SW480 (cell line): Measurements from ENCODE around the gene KIF2B.
"Not testable (repeated sequence)": the region's sequence is repeated elsewhere in the genome, so short reads cannot be mapped to it uniquely, and the experiment has no call there.

Source experiments
- DNase-seq: peaks from one replicate; pipeline ENCODE4 v3.0.0-alpha.2; 2016; ENCODE audit warnings: low spot score

The KIF2B gene, protein sequence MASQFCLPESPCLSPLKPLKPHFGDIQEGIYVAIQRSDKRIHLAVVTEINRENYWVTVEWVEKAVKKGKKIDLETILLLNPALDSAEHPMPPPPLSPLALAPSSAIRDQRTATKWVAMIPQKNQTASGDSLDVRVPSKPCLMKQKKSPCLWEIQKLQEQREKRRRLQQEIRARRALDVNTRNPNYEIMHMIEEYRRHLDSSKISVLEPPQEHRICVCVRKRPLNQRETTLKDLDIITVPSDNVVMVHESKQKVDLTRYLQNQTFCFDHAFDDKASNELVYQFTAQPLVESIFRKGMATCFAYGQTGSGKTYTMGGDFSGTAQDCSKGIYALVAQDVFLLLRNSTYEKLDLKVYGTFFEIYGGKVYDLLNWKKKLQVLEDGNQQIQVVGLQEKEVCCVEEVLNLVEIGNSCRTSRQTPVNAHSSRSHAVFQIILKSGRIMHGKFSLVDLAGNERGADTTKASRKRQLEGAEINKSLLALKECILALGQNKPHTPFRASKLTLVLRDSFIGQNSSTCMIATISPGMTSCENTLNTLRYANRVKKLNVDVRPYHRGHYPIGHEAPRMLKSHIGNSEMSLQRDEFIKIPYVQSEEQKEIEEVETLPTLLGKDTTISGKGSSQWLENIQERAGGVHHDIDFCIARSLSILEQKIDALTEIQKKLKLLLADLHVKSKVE

DNA sequence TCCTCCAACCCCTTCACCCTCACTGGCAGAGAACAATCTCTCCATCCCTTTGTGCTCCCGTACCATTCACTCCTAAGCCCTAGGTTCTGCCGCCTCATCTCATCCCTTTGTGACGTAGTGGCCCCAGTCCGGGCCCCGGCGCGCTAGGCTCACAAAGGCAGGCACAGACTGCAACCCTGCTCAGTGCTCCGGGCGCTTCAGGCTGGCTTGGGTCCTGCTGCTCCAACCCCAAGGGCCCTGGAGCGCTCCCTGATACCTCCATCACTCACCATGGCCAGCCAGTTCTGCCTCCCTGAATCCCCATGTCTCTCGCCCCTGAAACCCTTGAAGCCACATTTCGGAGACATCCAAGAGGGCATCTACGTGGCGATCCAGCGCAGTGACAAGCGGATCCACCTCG, at the start of gene KIF2B:
Gene KIF2B (plus strand): TSS at position 164 of the 400 bp plus-strand sequence. CDS start 107 bp downstream, at position 271.
- no peak for DNase-seq

GRCh38 chr17:53780320-53780719, 42.4 kb upstream of the KIF2B start:
- no peak for DNase-seq

DNA sequence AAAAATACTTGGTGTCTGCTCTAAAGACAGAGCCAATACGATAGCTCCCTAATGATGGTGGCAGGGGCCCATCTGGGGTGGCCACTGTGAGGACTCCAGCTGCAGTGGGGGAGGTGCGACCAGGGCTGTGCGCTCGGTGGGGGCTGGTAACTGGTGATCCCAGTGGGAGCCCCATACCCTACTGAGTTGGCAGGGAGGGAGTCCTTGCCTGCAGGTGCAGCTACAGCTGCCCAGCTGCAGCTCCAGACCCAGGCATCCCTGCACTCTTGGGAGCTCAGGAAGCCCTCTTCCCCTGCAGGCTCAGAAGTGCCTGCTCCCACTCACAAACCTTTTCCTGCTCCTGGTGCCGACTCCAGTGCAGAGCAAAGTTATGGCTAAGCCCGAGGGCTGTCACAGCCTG, 31.2 kb upstream of the KIF2B start:
- DNase-seq, result no peak

GRCh38 chr17:53792451-53792850, 30.3 kb upstream of the KIF2B start:
- no peak for DNase-seq

- no peak for DNase-seq
These were observed 29.7 kb upstream of the KIF2B start for GRCh38 chr17:53792997-53793396.

- DNase-seq, result no peak
These were observed 27.9 kb upstream of the KIF2B start for GRCh38 chr17:53794875-53795274.

DNA sequence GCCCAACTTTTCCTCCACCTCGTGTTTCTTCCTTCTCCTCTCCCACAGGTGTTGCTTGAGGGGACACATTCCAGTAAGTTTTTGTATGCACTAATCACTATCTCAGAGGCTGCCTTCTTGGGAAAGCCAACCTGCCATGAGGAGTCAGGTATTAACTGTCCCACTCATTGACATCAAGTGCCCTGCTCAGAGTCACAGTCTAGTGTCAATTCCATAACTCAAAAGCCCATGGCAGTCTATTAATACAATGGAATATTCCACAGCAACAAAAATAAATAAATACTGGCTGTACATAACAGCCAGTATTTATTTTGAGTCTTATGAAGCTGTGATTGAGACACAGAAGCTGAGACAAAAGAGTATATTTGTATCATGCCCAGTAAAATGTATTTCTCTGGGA, 26.1 kb upstream of the KIF2B start:
- no peak for DNase-seq

DNA sequence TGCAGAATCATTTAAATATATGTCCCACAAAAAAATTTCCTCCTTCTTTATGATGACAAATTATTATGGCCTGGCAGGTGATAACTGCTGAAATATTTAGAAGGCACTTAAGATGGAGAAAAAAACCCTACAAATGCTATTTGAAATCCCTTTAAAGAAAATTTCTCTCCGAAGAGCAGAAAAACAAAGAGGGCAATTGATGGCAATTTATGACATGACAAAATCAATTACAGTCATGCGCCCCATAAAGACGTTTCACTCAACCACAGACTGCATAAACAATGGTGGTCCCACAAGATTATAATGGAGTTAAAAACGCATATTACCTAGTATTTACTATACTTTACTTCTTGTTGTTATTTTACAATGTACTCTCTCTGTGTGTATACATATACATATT, 25.2 kb upstream of the KIF2B start:
- DNase-seq, result no peak

DNA sequence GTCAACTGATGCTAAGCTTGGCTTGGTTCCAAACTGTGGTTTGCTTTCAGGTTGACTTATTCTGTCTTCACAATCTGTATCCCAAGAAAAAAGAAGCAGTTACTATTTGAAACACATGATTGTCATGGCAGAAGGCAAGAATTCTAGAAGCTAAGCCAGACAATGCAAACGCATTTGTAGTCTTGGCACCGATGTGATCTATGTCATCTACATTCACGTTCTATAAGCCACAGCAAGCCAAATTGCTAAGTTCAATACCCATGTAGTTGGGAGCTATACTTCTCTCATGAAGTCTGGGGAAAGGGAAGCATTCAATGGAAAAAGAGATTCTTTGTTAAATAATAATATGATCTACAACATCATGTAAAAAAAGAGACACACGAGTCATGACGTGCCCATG, 18.3 kb upstream of the KIF2B start:
- no peak for DNase-seq

- no peak for DNase-seq
These were observed 16.3 kb upstream of the KIF2B start for GRCh38 chr17:53806473-53806872.

GRCh38 chr17:53807286-53807685, 15.4 kb upstream of the KIF2B start:
- no peak for DNase-seq

DNA sequence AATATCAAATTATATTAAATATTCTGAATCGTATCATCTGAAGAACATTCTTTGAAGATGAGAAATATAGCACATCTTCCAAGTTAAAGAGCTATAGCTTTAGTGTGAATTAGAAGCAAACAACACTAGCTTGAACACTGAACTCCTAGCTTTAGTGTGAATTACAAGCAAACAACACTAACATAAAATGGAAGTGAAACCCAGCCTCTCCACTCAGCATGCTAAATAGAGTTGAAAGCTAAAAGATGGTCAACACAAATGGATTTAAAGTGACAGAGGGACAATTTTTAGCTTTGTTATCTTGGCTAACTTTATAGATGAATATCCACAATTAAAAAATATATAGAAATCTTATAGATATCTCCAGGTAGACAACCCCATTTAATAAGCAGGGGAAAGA, 4.5 kb upstream of the KIF2B start:
- DNase-seq, result no peak

DNA sequence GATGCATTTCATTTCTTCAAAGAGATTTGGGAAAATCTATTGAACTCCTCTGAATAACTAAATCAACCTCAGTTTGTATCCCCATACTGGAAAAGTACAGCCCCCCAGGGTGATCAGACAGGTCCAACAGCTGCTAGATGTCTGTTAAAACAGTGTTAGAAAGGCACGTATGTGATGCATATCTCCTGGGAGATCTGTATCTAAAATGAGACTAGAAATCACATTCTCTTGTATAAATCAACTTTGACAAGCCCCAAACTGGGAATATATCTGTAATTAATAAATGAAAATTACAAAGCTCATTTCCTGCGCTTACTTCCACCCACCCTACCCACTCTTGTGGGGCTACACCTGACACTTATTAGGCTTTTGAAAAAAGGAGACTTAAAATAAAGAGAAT, 3.8 kb upstream of the KIF2B start:
- DNase-seq, result no peak

- DNase-seq, result no peak
These were observed 2.8 kb upstream of the KIF2B start for GRCh38 chr17:53819956-53820355.

DNA sequence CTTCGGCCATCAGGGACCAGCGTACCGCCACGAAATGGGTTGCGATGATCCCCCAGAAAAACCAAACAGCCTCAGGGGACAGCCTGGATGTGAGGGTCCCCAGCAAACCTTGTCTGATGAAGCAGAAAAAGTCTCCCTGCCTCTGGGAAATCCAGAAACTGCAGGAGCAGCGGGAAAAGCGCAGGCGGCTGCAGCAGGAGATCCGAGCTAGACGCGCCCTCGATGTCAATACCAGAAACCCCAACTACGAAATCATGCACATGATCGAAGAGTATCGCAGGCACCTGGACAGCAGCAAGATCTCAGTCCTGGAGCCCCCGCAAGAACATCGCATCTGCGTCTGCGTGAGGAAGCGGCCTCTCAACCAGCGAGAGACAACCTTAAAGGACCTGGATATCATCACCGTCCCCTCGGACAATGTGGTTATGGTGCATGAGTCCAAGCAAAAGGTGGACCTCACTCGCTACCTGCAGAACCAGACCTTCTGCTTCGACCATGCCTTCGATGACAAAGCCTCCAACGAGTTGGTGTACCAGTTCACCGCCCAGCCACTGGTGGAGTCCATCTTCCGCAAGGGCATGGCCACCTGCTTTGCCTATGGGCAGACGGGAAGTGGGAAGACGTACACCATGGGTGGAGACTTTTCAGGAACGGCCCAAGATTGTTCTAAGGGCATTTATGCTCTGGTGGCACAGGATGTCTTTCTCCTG, 769 bp downstream of the KIF2B start:
- no peak for DNase-seq

- DNase-seq, result not testable (repeated sequence)
These were observed 12.0 kb downstream of the KIF2B start for GRCh38 chr17:53834771-53835170.

DNA sequence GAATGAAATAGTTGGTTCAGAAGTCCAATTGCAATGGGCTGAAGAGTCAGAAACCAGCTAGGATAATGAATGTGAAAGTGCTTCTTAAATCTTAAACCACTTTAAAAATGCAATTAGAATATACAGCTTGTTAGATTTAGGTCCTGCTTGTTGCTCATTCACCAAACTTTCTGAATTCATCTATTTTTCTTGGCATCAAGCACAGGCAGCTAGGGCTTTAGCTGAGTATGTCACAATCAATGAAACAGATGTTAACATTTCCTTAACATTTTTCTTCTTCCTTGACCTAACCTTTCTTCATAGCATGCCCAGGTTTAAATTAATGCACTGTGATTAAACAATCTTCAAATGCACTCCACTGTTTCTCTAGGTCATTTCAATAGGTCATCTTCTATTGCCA, 14.4 kb downstream of the KIF2B start:
- DNase-seq, result no peak

GRCh38 chr17:53844491-53845107, 21.9 kb downstream of the KIF2B start:
- no peak for DNase-seq

GRCh38 chr17:53871128-53871527, 48.4 kb downstream of the KIF2B start:
- DNase-seq, result not testable (repeated sequence)
